Activated naive CD8-positive, alpha-beta T cell treated with anti-CD3 and anti-CD28 coated beads for 36 hours (primary cell): ENCODE data around the gene EIF2S1. TPM values are rescaled to one million over a fixed set of nuclear protein-coding genes. Genes with fewer than 3 reads are reported as not detected.

Experiments used
- DNase-seq: peaks from one replicate; pipeline ENCODE4 v3.0.0; 2021
- H3K27ac Mint-ChIP-seq: one replicate; pipeline ENCODE4 v1.8.0; 2022; ENCODE audit warnings: mild to moderate bottlenecking, moderate library complexity, mixed read lengths
- H3K27me3 Mint-ChIP-seq: one replicate; pipeline ENCODE4 v1.8.0; 2022; ENCODE audit warnings: mild to moderate bottlenecking, mixed read lengths
- H3K36me3 Mint-ChIP-seq: one replicate; pipeline ENCODE4 v1.8.0; 2021; ENCODE audit warnings: mild to moderate bottlenecking, mixed read lengths
- H3K4me1 Mint-ChIP-seq: one replicate; pipeline ENCODE4 v1.8.0; 2021; ENCODE audit warnings: mixed read lengths
- H3K4me3 Mint-ChIP-seq: one replicate; pipeline ENCODE4 v1.8.0; 2022; ENCODE audit warnings: mild to moderate bottlenecking, moderate library complexity, mixed read lengths
- H3K9me3 Mint-ChIP-seq: one replicate; pipeline ENCODE4 v1.8.0; 2022; ENCODE audit warnings: mixed read lengths
- total RNA-seq, 2 experiments: library from RNA; stranded (reverse); gene quantifications; one replicate each; pipeline ENCODE4 v1.2.3, GENCODE V29; 2021

Gene EIF2S1
- total RNA-seq, 2 experiments from 2014 or later: 299 to 302 TPM

GRCh38 chr14:67429510-67430205 lies 69.5 kb downstream of the EIF2S1 start:
- DNase-seq: no peak
- Mint-ChIP-seq H3K27me3 (peaks cover 17% of the 10 kb centered on the region), H3K27ac (no peak overlapping the region), H3K4me3 (no peak overlapping the region), H3K36me3 (no peaks in the 10 kb centered on the region), H3K9me3 (no peaks in the 10 kb centered on the region), H3K4me1 (no peaks in the 10 kb centered on the region)

- Mint-ChIP-seq H3K4me3 (no peak overlapping the region), H3K27ac (no peak overlapping the region), H3K4me1 (no peaks in the 10 kb centered on the region), H3K36me3 (no peaks in the 10 kb centered on the region), H3K9me3 (no peaks in the 10 kb centered on the region), H3K27me3 (peaks cover 2% of the 10 kb centered on the region)
- no peak for DNase-seq
These were observed 72.0 kb downstream of the EIF2S1 start for GRCh38 chr14:67432050-67432564.

- no peak for DNase-seq
- no peaks in the 10 kb centered on the region for H3K36me3 Mint-ChIP-seq
- H3K9me3 Mint-ChIP-seq: no peaks in the 10 kb centered on the region
- H3K4me3 Mint-ChIP-seq: no peak overlapping the region
- no peaks in the 10 kb centered on the region for H3K4me1 Mint-ChIP-seq
- peaks cover 4% of the 10 kb centered on the region for H3K27me3 Mint-ChIP-seq
- H3K27ac Mint-ChIP-seq: no peak overlapping the region
These were observed 75.5 kb downstream of the EIF2S1 start for GRCh38 chr14:67435603-67436002.

Other genes with a start within 250 kb of the EIF2S1 start
- gene GARIN2, start 170.9 kb upstream of the EIF2S1 start, total RNA-seq: not detected
- gene PALS1, start 118.9 kb upstream of the EIF2S1 start, total RNA-seq: 1 to 10 TPM; 6.2 to 6.4 TPM
- 10 to 100 TPM; 26.8 to 28.3 TPM for gene ATP6V1D, start 524 bp upstream of the EIF2S1 start, total RNA-seq
- gene PLEK2, start 51.8 kb downstream of the EIF2S1 start, total RNA-seq: 1 to 10 TPM; 4.1 to 4.2 TPM
- 1 to 10 TPM; 3.1 to 3.5 TPM for gene TMEM229B, start 128.4 kb downstream of the EIF2S1 start, total RNA-seq
- gene PLEKHH1, start 173.0 kb downstream of the EIF2S1 start, total RNA-seq: 1 to 10 TPM; 2.4 to 3.3 TPM
- 10 to 100 TPM; 17.5 to 18.2 TPM for gene PIGH, start 239.9 kb downstream of the EIF2S1 start, total RNA-seq